SU-DHL-6 (cell line): ENCODE measurements around the gene PPDPF.

ENCODE experiments used
- EZH2phosphoT487 ChIP-seq: fragments of 200-600 bp; sonication (generic), shearing (Covaris generic); conservative IDR thresholded peaks from 2 replicates; pipeline ENCODE4 v1.6.1; 2018; ENCODE audit warnings: mild to moderate bottlenecking, antibody characterized with exemption, low read length, moderate library complexity, mixed read lengths
- TF ChIP-seq, protein P1 (sequence below): fragments of 200-600 bp; sonication (generic); IDR thresholded peaks from one replicate; pipeline ENCODE4 v1.5.1; 2017; ENCODE audit warnings: antibody characterized with exemption, mild to moderate bottlenecking, low read length, moderate library complexity; ENCODE audit not compliant: insufficient read depth, poor library complexity, severe bottlenecking

- TF ChIP-seq, protein P1, sequence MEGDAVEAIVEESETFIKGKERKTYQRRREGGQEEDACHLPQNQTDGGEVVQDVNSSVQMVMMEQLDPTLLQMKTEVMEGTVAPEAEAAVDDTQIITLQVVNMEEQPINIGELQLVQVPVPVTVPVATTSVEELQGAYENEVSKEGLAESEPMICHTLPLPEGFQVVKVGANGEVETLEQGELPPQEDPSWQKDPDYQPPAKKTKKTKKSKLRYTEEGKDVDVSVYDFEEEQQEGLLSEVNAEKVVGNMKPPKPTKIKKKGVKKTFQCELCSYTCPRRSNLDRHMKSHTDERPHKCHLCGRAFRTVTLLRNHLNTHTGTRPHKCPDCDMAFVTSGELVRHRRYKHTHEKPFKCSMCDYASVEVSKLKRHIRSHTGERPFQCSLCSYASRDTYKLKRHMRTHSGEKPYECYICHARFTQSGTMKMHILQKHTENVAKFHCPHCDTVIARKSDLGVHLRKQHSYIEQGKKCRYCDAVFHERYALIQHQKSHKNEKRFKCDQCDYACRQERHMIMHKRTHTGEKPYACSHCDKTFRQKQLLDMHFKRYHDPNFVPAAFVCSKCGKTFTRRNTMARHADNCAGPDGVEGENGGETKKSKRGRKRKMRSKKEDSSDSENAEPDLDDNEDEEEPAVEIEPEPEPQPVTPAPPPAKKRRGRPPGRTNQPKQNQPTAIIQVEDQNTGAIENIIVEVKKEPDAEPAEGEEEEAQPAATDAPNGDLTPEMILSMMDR = no peak
- TF ChIP-seq EZH2phosphoT487 = no peak
These were observed 47.8 kb downstream of the PPDPF start for GRCh38 chr20:63568170-63568981.
